IMR-90 (cell line): ENCODE measurements around the gene SCLY. TPM values are rescaled to one million over a fixed set of nuclear protein-coding genes. Genes with fewer than 3 reads are reported as not detected.

ENCODE experiments used
- ATAC-seq: fragments of 200-7000 bp; cut with Tn5 transposase; 2 replicates; pipeline ENCODE4 v1.9.1; 2020; ENCODE audit warnings: low read depth, mild to moderate bottlenecking, moderate library complexity
- BruUV-seq: library from RNA; stranded (reverse); fragments of 400-500 nt; replicated peaks from 2 replicates; lab custom pipeline; 2021; lab: Mats Ljungman, UMichigan
- CTCF ChIA-PET: fragments of 300-600 bp; formaldehyde crosslinking; extraction: SDS; loops from one replicate; lab custom pipeline; 2021; ENCODE audit warnings: antibody characterized with exemption; lab: Yijun Ruan, JAX
- POLR2A ChIA-PET: fragments of 300-600 bp; sonication (Branson Sonifier 250); formaldehyde crosslinking; loops from one replicate; lab custom pipeline; 2022; ENCODE audit warnings: antibody characterized with exemption; ENCODE audit not compliant: unreplicated experiment; lab: Charles Lee
- DNase-seq: peaks from one replicate; pipeline ENCODE4 v3.0.0; 2013
- H2AFZ ChIP-seq: replicated peaks from 2 replicates; pipeline ENCODE3; 2013; ENCODE audit warnings: low read length, mild to moderate bottlenecking; ENCODE audit not compliant: poor library complexity
- H2AK5ac ChIP-seq: 2 replicates; pipeline ENCODE4 v1.6.1; 2013; ENCODE audit warnings: low read depth, low read length, inconsistent platforms
- H2AK9ac ChIP-seq: replicated peaks from 2 replicates; pipeline ENCODE3; 2013; ENCODE audit warnings: mild to moderate bottlenecking, low read depth, low read length, moderate library complexity; ENCODE audit not compliant: poor library complexity
- H2BK120ac ChIP-seq: 2 replicates; pipeline ENCODE4 v1.6.1; 2013; ENCODE audit warnings: low read depth, low read length, inconsistent platforms
- H2BK15ac ChIP-seq: 3 replicates; pipeline ENCODE4 v1.6.1; 2013; ENCODE audit warnings: low read depth, low read length, inconsistent platforms
- H2BK20ac ChIP-seq: 2 replicates; pipeline ENCODE4 v1.6.1; 2013; ENCODE audit warnings: low read depth, mild to moderate bottlenecking, inconsistent platforms, low read length, moderate library complexity
- H2BK5ac ChIP-seq: 2 replicates; pipeline ENCODE4 v1.6.1; 2013; ENCODE audit warnings: mild to moderate bottlenecking, low read depth, low read length, inconsistent platforms; ENCODE audit not compliant: poor library complexity, severe bottlenecking
- H3K14ac ChIP-seq: replicated peaks from 2 replicates; pipeline ENCODE4 v1.6.1; 2013; ENCODE audit warnings: low read depth, low read length, inconsistent platforms
- H3K18ac ChIP-seq: 2 replicates; pipeline ENCODE4 v1.6.1; 2013; ENCODE audit warnings: low read depth, low read length, control low read depth
- H3K23ac ChIP-seq: 2 replicates; pipeline ENCODE4 v1.6.1; 2013; ENCODE audit warnings: low read depth, low read length, inconsistent platforms
- H3K27ac ChIP-seq: 2 replicates; pipeline ENCODE4 v1.5.1; 2013; ENCODE audit warnings: mild to moderate bottlenecking, control low read depth, low read length; ENCODE audit not compliant: insufficient read depth
- H3K27me3 ChIP-seq: 2 replicates; pipeline ENCODE4 v1.6.1; 2013; ENCODE audit warnings: low read length; ENCODE audit not compliant: control insufficient read depth, insufficient read depth
- H3K36me3 ChIP-seq: 2 replicates; pipeline ENCODE4 v1.6.1; 2013; ENCODE audit warnings: low read length, mixed read lengths; ENCODE audit not compliant: control insufficient read depth, insufficient read depth
- H3K4ac ChIP-seq: 2 replicates; pipeline ENCODE4 v1.6.1; 2013; ENCODE audit warnings: low read depth, low read length, inconsistent platforms
- H3K4me1 ChIP-seq: 2 replicates; pipeline ENCODE4 v1.6.1; 2013; ENCODE audit warnings: low read length, mixed read lengths; ENCODE audit not compliant: control insufficient read depth, insufficient read depth
- H3K4me2 ChIP-seq: 2 replicates; pipeline ENCODE4 v1.6.1; 2013; ENCODE audit warnings: low read depth, mild to moderate bottlenecking, control low read depth, low read length, moderate library complexity
- H3K4me3 ChIP-seq: 2 replicates; pipeline ENCODE4 v1.5.1; 2013; ENCODE audit warnings: low read depth, mild to moderate bottlenecking, control low read depth, low read length, moderate library complexity; ENCODE audit not compliant: insufficient read depth
- H3K56ac ChIP-seq: 2 replicates; pipeline ENCODE4 v1.6.1; 2013; ENCODE audit warnings: low read length, inconsistent platforms; ENCODE audit not compliant: insufficient read depth; ENCODE audit errors: extremely low read depth
- H3K79me1 ChIP-seq, 2 experiments: 2 replicates each; pipeline ENCODE4 v1.6.1; 2013; ENCODE audit warnings: low read length in 2 of 2, inconsistent platforms in 1 of 2, low read depth in 1 of 2
- H3K9ac ChIP-seq: 2 replicates; pipeline ENCODE4 v1.6.1; 2013; ENCODE audit warnings: low read depth, low read length, control low read depth
- H3K9me1 ChIP-seq: 2 replicates; pipeline ENCODE4 v1.6.1; 2013; ENCODE audit warnings: low read length, inconsistent platforms; ENCODE audit not compliant: insufficient read depth
- H3K9me3 ChIP-seq: 2 replicates; pipeline ENCODE4 v1.6.1; 2013; ENCODE audit warnings: low read length; ENCODE audit not compliant: control insufficient read depth, insufficient read depth
- H4K20me1 ChIP-seq: 2 replicates; pipeline ENCODE4 v1.6.1; 2013; ENCODE audit warnings: low read length, inconsistent platforms; ENCODE audit not compliant: insufficient read depth
- H4K5ac ChIP-seq: 2 replicates; pipeline ENCODE4 v1.6.1; 2013; ENCODE audit warnings: mild to moderate bottlenecking, low read depth, low read length, control low read depth
- H4K8ac ChIP-seq, 2 experiments: 2 replicates each; pipeline ENCODE4 v1.6.1; 2013; ENCODE audit warnings: low read depth in 2 of 2, low read length in 2 of 2, control low read depth in 1 of 2, inconsistent platforms in 1 of 2
- H4K91ac ChIP-seq: 2 replicates; pipeline ENCODE4 v1.6.1; 2013; ENCODE audit warnings: low read depth, low read length, inconsistent platforms; ENCODE audit not compliant: insufficient read depth
- BHLHE40 ChIP-seq: fragments of 150-350 bp; IDR thresholded peaks from 2 replicates; pipeline ENCODE4 v1.6.1; 2016; ENCODE audit warnings: mild to moderate bottlenecking, low read depth, low read length
- CEBPB ChIP-seq: IDR thresholded peaks from 2 replicates; pipeline ENCODE4 v1.6.1; 2012; ENCODE audit warnings: low read depth, low read length, improper control_type of control experiment
- CHD1 ChIP-seq: IDR thresholded peaks from 2 replicates; pipeline ENCODE4 v1.6.1; 2012; ENCODE audit warnings: low read depth, low read length, improper control_type of control experiment
- CTCF ChIP-seq: conservative IDR thresholded peaks from 2 replicates; pipeline ENCODE4 v1.5.1; 2012; ENCODE audit warnings: mild to moderate bottlenecking, low read depth, low read length, improper control_type of control experiment
- ELK1 ChIP-seq: fragments of 150-350 bp; IDR thresholded peaks from 2 replicates; pipeline ENCODE4 v1.6.1; 2016; ENCODE audit warnings: low read depth, mild to moderate bottlenecking, low read length, moderate library complexity, borderline replicate concordance
- FOS ChIP-seq: fragments of 150-350 bp; IDR thresholded peaks from 2 replicates; pipeline ENCODE4 v1.6.1; 2016; ENCODE audit warnings: low read depth, low read length
- MAFK ChIP-seq: IDR thresholded peaks from 2 replicates; pipeline ENCODE4 v1.6.1; 2012; ENCODE audit warnings: low read depth, low read length, improper control_type of control experiment
- MAZ ChIP-seq: IDR thresholded peaks from 2 replicates; pipeline ENCODE4 v1.6.1; 2012; ENCODE audit warnings: low read depth, mild to moderate bottlenecking, low read length, improper control_type of control experiment, moderate library complexity, borderline replicate concordance
- MXI1 ChIP-seq: IDR thresholded peaks from 2 replicates; pipeline ENCODE4 v1.6.1; 2012; ENCODE audit warnings: low read depth, mild to moderate bottlenecking, low read length, moderate library complexity, borderline replicate concordance
- POLR2A ChIP-seq: IDR thresholded peaks from 2 replicates; pipeline ENCODE4 v1.6.1; 2012; ENCODE audit warnings: mild to moderate bottlenecking, low read depth, low read length
- RAD21 ChIP-seq: IDR thresholded peaks from 2 replicates; pipeline ENCODE4 v1.6.1; 2012; ENCODE audit warnings: low read length, improper control_type of control experiment
- RCOR1 ChIP-seq: IDR thresholded peaks from 2 replicates; pipeline ENCODE4 v1.6.1; 2012; ENCODE audit warnings: mild to moderate bottlenecking, low read length, improper control_type of control experiment; ENCODE audit not compliant: insufficient replicate concordance
- RFX5 ChIP-seq: IDR thresholded peaks from 2 replicates; pipeline ENCODE4 v1.8.0; 2012; ENCODE audit warnings: low read depth, mild to moderate bottlenecking, low read length, moderate library complexity
- SMC3 ChIP-seq: fragments of 150-350 bp; IDR thresholded peaks from 2 replicates; pipeline ENCODE4 v1.6.1; 2016; ENCODE audit warnings: low read depth, mild to moderate bottlenecking, antibody characterized with exemption, low read length, moderate library complexity
- WGBS, 2 experiments: methylation state at CpG; one replicate each; pipeline versions ENCODE4 v1.1.5 to v1.1.7; 2013; ENCODE audit warnings: missing lambda C conversion rate in 2 of 2; ENCODE audit not compliant: insufficient read length in 1 of 2; ENCODE audit errors: extremely low coverage in 2 of 2; 5-methylcytosine and 5-hydroxymethylcytosine counted together
- dilution Hi-C: fragments of 300-500 bp; cut with HindIII; formaldehyde crosslinking; loops from one replicate; pipeline ENCODE4 v1.14.3; 2018; ENCODE audit warnings: low sequenced_read_pairs; ENCODE audit not compliant: unreplicated experiment
- in situ Hi-C: fragments of 300-500 bp; cut with MboI; formaldehyde crosslinking; loops from 3 replicates; pipeline ENCODE4 v1.14.3; 2019; ENCODE audit warnings: low sequenced_read_pairs, inconsistent platforms, mixed read lengths
- intact Hi-C: fragments of 100-400 bp; cut with micrococcal nuclease; formaldehyde crosslinking; loops from 2 replicates; pipeline ENCODE4 v1.10.0; 2022
- polyA plus RNA-seq, 3 experiments: library from polyadenylated mRNA; depleted of rRNA; stranded (reverse); fragments of >200 nt; gene quantifications; 2 replicates each; pipeline ENCODE4 v1.2.3, GENCODE V29; 2012; ENCODE audit warnings: low replicate concordance in 1 of 3
- total RNA-seq: library from RNA; depleted of rRNA; stranded (reverse); fragments of >200 nt; gene quantifications from 2 replicates; pipeline ENCODE4 v1.2.3, GENCODE V29; 2012

Gene SCLY
- total and polyA plus RNA-seq, 2 of the 4 experiments (the other 2 are of a cell fraction), result 8.6 to 10.5 TPM

GRCh38 chr2:238106698-238107524 lies 46.1 kb downstream of the SCLY start:
- H3K4ac ChIP-seq, result no peak overlapping the region
- H2BK15ac ChIP-seq, result no peak overlapping the region
- no TSS peak for BruUV-seq
- no peak overlapping the region for H3K4me2 ChIP-seq
- no peak overlapping the region for H3K27ac ChIP-seq
- no peak for ATAC-seq
- no peaks in the 10 kb centered on the region for H3K79me1 ChIP-seq
- no peaks in the 10 kb centered on the region for H3K9me1 ChIP-seq
- peaks cover 3% of the 10 kb centered on the region; the same call in 1 of the 2 replicates for H3K9me3 ChIP-seq
- H3K56ac ChIP-seq, result no peak overlapping the region
- H3K9ac ChIP-seq, result no peak overlapping the region
- H3K36me3 ChIP-seq, result no peaks in the 10 kb centered on the region
- no peak overlapping the region for H3K18ac ChIP-seq
- H3K14ac ChIP-seq, result no peak overlapping the region
- no peak overlapping the region for H2BK5ac ChIP-seq
- CTCF ChIA-PET, result no interaction called here
- no peaks in the 10 kb centered on the region; the same call in 1 of the 2 replicates for H3K27me3 ChIP-seq
- in situ Hi-C loops, result no loop called here
- intact Hi-C loops, result loop anchor here (2.0 kb wide), 1 partner anchor 248 kb away; the partner anchor contains the start of gene RAMP1
- dilution Hi-C loops, result no loop called here
- no peak for DNase-seq
- no peak overlapping the region for H2BK20ac ChIP-seq
- no peak overlapping the region for H3K23ac ChIP-seq
- H2AK5ac ChIP-seq, result no peak overlapping the region
- H4K5ac ChIP-seq, result no peak overlapping the region
- H2BK120ac ChIP-seq, result no peak overlapping the region
- no peak overlapping the region for H4K91ac ChIP-seq
- H2AK9ac ChIP-seq, result peak overlapping the region; percentile 55
- H3K4me3 ChIP-seq, result no peak overlapping the region
- H4K20me1 ChIP-seq, result no peaks in the 10 kb centered on the region
- POLR2A ChIA-PET, result no interaction called here
- H4K8ac ChIP-seq, result no peak overlapping the region
- H3K4me1 ChIP-seq, result no peaks in the 10 kb centered on the region
- peak overlapping the region; percentile 23 for H2AFZ ChIP-seq
- WGBS, 2 experiments, result 90% methylated on average over 6 of the region's 28 CpGs; no CpG with 5 or more reads in 1 of the 2 experiments
- TF ChIP-seq MXI1 (no peak), CTCF (0 out of 2 replicates have a peak, but pooled peaks have one; percentile 16), MAFK (no peak), RFX5 (no peak), POLR2A (no peak), MAZ (no peak), RAD21 (peak; percentile 32), SMC3 (0 out of 2 replicates have a peak, but pooled peaks have one; percentile 8), ELK1 (no peak), FOS (no peak), CHD1 (no peak), CEBPB (no peak), BHLHE40 (no peak), RCOR1 (no peak)
